CD14-positive monocyte (primary cell): Measurements from ENCODE around the gene CTNND2. TPM values are rescaled to one million over a fixed set of nuclear protein-coding genes. Genes with fewer than 3 reads are reported as not detected.

Experiments
- DNase-seq, 3 donors: peaks; one replicate each; pipeline ENCODE4 v3.0.0-alpha.2; 2011 to 2022
- H2AFZ ChIP-seq: 2 replicates; pipeline ENCODE4 v1.6.0; 2012; ENCODE audit warnings: mild to moderate bottlenecking, low read depth, low read length, inconsistent platforms; ENCODE audit not compliant: insufficient read depth, poor library complexity, severe bottlenecking
- H3K27ac ChIP-seq, 2 donors: 1 replicate in 1 of 2; 2 replicates in 1 of 2; pipeline ENCODE4 v1.5.1; 2012 to 2013; ENCODE audit warnings: low read length in 2 of 2, control low read depth in 1 of 2, inconsistent platforms in 1 of 2, low read depth in 1 of 2, mild to moderate bottlenecking in 1 of 2
- H3K27me3 ChIP-seq, 2 donors: one replicate each; pipeline versions ENCODE4 v1.6.0 to v1.6.1; 2011 to 2013; ENCODE audit warnings: low read length in 2 of 2; ENCODE audit not compliant: control insufficient read depth in 2 of 2, insufficient read depth in 2 of 2
- H3K36me3 ChIP-seq, 2 donors: replicated peaks in 1 of 2; 1 replicate in 1 of 2; 2 replicates in 1 of 2; pipeline versions ENCODE4 v1.5.1 to v1.6.1; 2012 to 2013; ENCODE audit warnings: low read length in 2 of 2, control low read depth in 1 of 2, inconsistent platforms in 1 of 2, mild to moderate bottlenecking in 1 of 2; ENCODE audit not compliant: insufficient read depth in 2 of 2, control insufficient read depth in 1 of 2
- H3K4me1 ChIP-seq, 2 donors: 1 replicate in 1 of 2; 2 replicates in 1 of 2; pipeline versions ENCODE4 v1.5.1 to v1.6.1; 2012 to 2013; ENCODE audit warnings: low read length in 2 of 2, control low read depth in 1 of 2, inconsistent platforms in 1 of 2, mild to moderate bottlenecking in 1 of 2, moderate library complexity in 1 of 2; ENCODE audit not compliant: insufficient read depth in 2 of 2, control insufficient read depth in 1 of 2
- H3K4me2 ChIP-seq: replicated peaks from 2 replicates; pipeline ENCODE3; 2012; ENCODE audit warnings: low read length, moderate library complexity, mild to moderate bottlenecking; ENCODE audit not compliant: poor library complexity, severe bottlenecking; ENCODE audit errors: extremely low read depth
- H3K4me3 ChIP-seq, 3 experiments: fragments of 200-600 bp in 1 of 3; sonication (generic) in 1 of 3; replicated peaks in 1 of 3; 1 replicate in 2 of 3; 2 replicates in 1 of 3; pipeline ENCODE4 v1.5.1; 2011 to 2013; ENCODE audit warnings: low read length in 3 of 3, mild to moderate bottlenecking in 3 of 3, control low read depth in 2 of 3, low read depth in 2 of 3, inconsistent platforms in 1 of 3, moderate library complexity in 1 of 3
- H3K79me2 ChIP-seq: 2 replicates; pipeline ENCODE4 v1.6.0; 2012; ENCODE audit warnings: mild to moderate bottlenecking, control low read depth, inconsistent platforms, low read length, moderate library complexity; ENCODE audit not compliant: insufficient read depth
- H3K9ac ChIP-seq: 2 replicates; pipeline ENCODE4 v1.6.0; 2017; ENCODE audit warnings: low read length, mild to moderate bottlenecking; ENCODE audit not compliant: insufficient read depth, poor library complexity, severe bottlenecking
- H3K9me3 ChIP-seq, 2 donors: replicated peaks in 1 of 2; 1 replicate in 1 of 2; 2 replicates in 1 of 2; pipeline versions ENCODE4 v1.5.1 to v1.6.1; 2012 to 2013; ENCODE audit warnings: low read length in 2 of 2, control low read depth in 1 of 2; ENCODE audit not compliant: control insufficient read depth in 1 of 2, insufficient read depth in 1 of 2
- H4K20me1 ChIP-seq: 2 replicates; pipeline ENCODE4 v1.6.0; 2012; ENCODE audit warnings: mild to moderate bottlenecking, low read length, control low read depth, moderate library complexity; ENCODE audit not compliant: insufficient read depth
- H3K27ac Mint-ChIP-seq, 7 donors: one replicate each; pipeline ENCODE4 v1.8.0; 2020; ENCODE audit warnings: mild to moderate bottlenecking in 7 of 7, mixed read lengths in 7 of 7, moderate library complexity in 6 of 7, inconsistent platforms in 2 of 7
- H3K27me3 Mint-ChIP-seq, 3 donors: one replicate each; pipeline ENCODE4 v1.8.0; 2021 to 2022; ENCODE audit warnings: low read depth in 3 of 3, mild to moderate bottlenecking in 3 of 3, mixed read lengths in 3 of 3, moderate library complexity in 3 of 3, inconsistent platforms in 1 of 3
- H3K36me3 Mint-ChIP-seq, 2 donors: one replicate each; pipeline ENCODE4 v1.8.0; 2020; ENCODE audit warnings: mixed read lengths in 2 of 2, inconsistent platforms in 1 of 2, mild to moderate bottlenecking in 1 of 2
- H3K4me1 Mint-ChIP-seq: one replicate; pipeline ENCODE4 v1.8.0; 2020; ENCODE audit warnings: mild to moderate bottlenecking, mixed read lengths
- H3K4me3 Mint-ChIP-seq, 2 donors: one replicate each; pipeline ENCODE4 v1.8.0; 2020; ENCODE audit warnings: mild to moderate bottlenecking in 2 of 2, mixed read lengths in 2 of 2, moderate library complexity in 1 of 2
- H3K9me3 Mint-ChIP-seq, 7 donors: one replicate each; pipeline ENCODE4 v1.8.0; 2020 to 2022; ENCODE audit warnings: mixed read lengths in 7 of 7, mild to moderate bottlenecking in 6 of 7, moderate library complexity in 6 of 7, inconsistent platforms in 2 of 7
- CTCF ChIP-seq: fragments of 200-600 bp; IDR thresholded peaks from one replicate; pipeline ENCODE4 v1.8.0; 2022; ENCODE audit warnings: antibody characterized with exemption, mild to moderate bottlenecking
- WGBS: methylation state at CpG from one replicate; pipeline ENCODE4 v1.1.5; 2013; ENCODE audit warnings: missing lambda C conversion rate; ENCODE audit not compliant: insufficient coverage; 5-methylcytosine and 5-hydroxymethylcytosine counted together
- intact Hi-C, 2 donors: fragments of 100-400 bp; cut with micrococcal nuclease; formaldehyde crosslinking; loops; one replicate each; pipeline versions ENCODE4 v1.15.0 to v1.15.1; 2023
- polyA plus RNA-seq, 3 donors: library from polyadenylated mRNA; depleted of rRNA in 1 of 3; unstranded in 2 of 3; stranded (reverse) in 1 of 3; fragments of 300-500 nt in 2 of 3; fragments of >200 nt in 1 of 3; fragmentation: Illumina TruSeq in 2 of 3; gene quantifications; 1 replicate in 2 of 3; 2 replicates in 1 of 3; pipeline ENCODE4 v1.2.3, GENCODE V29; 2012 to 2021

CTNND2 gene
- polyA plus RNA-seq, 3 donors = not detected

- no peak overlapping the region for H3K4me3 ChIP-seq
- Mint-ChIP-seq H3K4me1 (no peaks in the 10 kb centered on the region), H3K36me3 (no peaks in the 10 kb centered on the region), H3K27me3 (no peaks in the 10 kb centered on the region), H3K4me3 (no peak overlapping the region), H3K9me3 (peaks cover 0 to 4% (median 2%) of the 10 kb centered on the region in 7 donors), H3K27ac (no peak overlapping the region)
- H3K4me2 ChIP-seq = no peak overlapping the region
- no CpG with 5 or more reads among the region's 1 CpG for WGBS
- H3K79me2 ChIP-seq = no peaks in the 10 kb centered on the region
- no peaks in the 10 kb centered on the region for H3K4me1 ChIP-seq
- H3K36me3 ChIP-seq = no peaks in the 10 kb centered on the region
- no peaks in the 10 kb centered on the region for H4K20me1 ChIP-seq
- H3K9ac ChIP-seq = no peak overlapping the region
- peaks cover 0 to 2% of the 10 kb centered on the region in 2 donors for H3K9me3 ChIP-seq
- DNase-seq = no peak
- intact Hi-C loops = no loop called here
- H3K27me3 ChIP-seq = no peaks in the 10 kb centered on the region
- no peak for TF ChIP-seq CTCF
- no peak overlapping the region for H3K27ac ChIP-seq
- no peak overlapping the region for H2AFZ ChIP-seq
Measured at GRCh38 chr5:11822598-11822997, 81.6 kb downstream of the CTNND2 start.

- Mint-ChIP-seq H3K27me3 (no peaks in the 10 kb centered on the region), H3K4me1 (no peaks in the 10 kb centered on the region), H3K36me3 (no peaks in the 10 kb centered on the region), H3K9me3 (peaks cover 0 to 7% (median 1%) of the 10 kb centered on the region in 7 donors), H3K4me3 (no peak overlapping the region), H3K27ac (no peak overlapping the region)
- H3K4me2 ChIP-seq = no peak overlapping the region
- no peaks in the 10 kb centered on the region for H3K36me3 ChIP-seq
- WGBS = 63% methylated on average over 3 of the region's 7 CpGs
- no peak overlapping the region for H3K4me3 ChIP-seq
- no peak for TF ChIP-seq CTCF
- no peaks in the 10 kb centered on the region for H4K20me1 ChIP-seq
- H3K9me3 ChIP-seq = no peaks in the 10 kb centered on the region
- H3K27ac ChIP-seq = no peak overlapping the region
- intact Hi-C loops = no loop called here
- no peak overlapping the region for H3K9ac ChIP-seq
- DNase-seq = no peak
- no peaks in the 10 kb centered on the region for H3K79me2 ChIP-seq
- no peak overlapping the region for H2AFZ ChIP-seq
- no peaks in the 10 kb centered on the region for H3K4me1 ChIP-seq
- H3K27me3 ChIP-seq = no peaks in the 10 kb centered on the region
Measured at GRCh38 chr5:11815916-11816315, 88.3 kb downstream of the CTNND2 start.
